Peyer's patch (tissue), 4 donors: Measurements from ENCODE around the gene UCKL1.

ENCODE experiments used
- POLR2A ChIP-seq, 2 donors: fragments of 450-650 bp; IDR thresholded peaks; one replicate each; pipeline ENCODE4 v1.5.1; 2017; ENCODE audit warnings: antibody characterized with exemption in 2 of 2, mild to moderate bottlenecking in 2 of 2, moderate library complexity in 2 of 2
- TF ChIP-seq, protein P1 (sequence below), 6 experiments: fragments of 450-650 bp in 4 of 6; fragments of 200-600 bp in 2 of 6; sonication (generic) in 1 of 6; IDR thresholded peaks; one replicate each; pipeline ENCODE4 v1.5.1; 2017 to 2019; ENCODE audit warnings: antibody characterized with exemption in 6 of 6, mild to moderate bottlenecking in 3 of 6, moderate library complexity in 1 of 6

DNA sequence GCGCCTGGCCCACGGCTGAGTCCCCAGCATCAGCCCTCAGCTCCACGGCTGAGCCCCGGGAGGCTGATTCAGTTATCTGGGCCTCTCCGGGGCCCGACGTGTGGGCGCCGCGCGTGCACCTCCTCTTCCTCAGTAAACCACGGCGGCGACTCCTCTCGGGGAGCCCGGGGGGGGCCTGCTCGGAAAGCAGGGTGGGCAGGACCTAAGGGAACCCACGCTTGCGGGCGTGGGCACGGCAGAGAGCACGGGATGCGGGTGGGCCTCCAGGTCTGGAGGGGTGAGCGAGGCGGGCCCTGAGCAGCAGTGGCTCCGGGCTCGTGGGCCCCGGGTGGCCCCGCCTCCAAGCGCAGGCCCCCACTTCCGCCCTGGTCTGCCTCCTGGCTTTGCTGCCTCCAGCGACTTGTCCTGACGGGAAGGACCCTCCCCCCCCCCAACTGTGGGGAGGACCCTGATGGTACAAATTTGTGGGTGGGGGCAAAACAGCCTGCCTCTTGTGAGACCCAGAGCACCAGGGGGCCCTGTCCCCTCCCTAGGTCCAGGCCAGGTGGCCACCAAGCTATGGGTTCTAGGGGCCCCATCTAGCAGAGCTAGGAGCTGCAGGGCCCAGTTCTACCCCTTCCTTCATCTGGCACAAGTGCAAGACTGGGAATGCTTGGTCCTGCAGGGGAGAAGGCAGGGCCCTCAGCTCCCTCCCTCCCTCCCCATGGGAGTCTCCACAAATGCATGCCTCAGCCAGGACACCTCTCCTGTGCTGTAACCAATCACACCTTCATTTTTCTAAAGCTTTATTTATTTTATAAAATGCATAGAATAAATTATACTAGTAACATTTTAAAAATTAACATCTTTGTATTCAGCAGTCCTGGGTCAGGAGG lies 16.9 kb downstream of the UCKL1 start:
- TF ChIP-seq, protein P1, sequence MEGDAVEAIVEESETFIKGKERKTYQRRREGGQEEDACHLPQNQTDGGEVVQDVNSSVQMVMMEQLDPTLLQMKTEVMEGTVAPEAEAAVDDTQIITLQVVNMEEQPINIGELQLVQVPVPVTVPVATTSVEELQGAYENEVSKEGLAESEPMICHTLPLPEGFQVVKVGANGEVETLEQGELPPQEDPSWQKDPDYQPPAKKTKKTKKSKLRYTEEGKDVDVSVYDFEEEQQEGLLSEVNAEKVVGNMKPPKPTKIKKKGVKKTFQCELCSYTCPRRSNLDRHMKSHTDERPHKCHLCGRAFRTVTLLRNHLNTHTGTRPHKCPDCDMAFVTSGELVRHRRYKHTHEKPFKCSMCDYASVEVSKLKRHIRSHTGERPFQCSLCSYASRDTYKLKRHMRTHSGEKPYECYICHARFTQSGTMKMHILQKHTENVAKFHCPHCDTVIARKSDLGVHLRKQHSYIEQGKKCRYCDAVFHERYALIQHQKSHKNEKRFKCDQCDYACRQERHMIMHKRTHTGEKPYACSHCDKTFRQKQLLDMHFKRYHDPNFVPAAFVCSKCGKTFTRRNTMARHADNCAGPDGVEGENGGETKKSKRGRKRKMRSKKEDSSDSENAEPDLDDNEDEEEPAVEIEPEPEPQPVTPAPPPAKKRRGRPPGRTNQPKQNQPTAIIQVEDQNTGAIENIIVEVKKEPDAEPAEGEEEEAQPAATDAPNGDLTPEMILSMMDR (IDR thresholded peaks at IDR 0.05): no peak
- no peak for TF ChIP-seq POLR2A (IDR thresholded peaks at IDR 0.05)
